Keratinocyte (primary cell): ENCODE data around the gene OR4D10. TPM values are rescaled to one million over a fixed set of nuclear protein-coding genes. Genes with fewer than 3 reads are reported as not detected.

Source experiments
- DNase-seq: peaks from one replicate; pipeline ENCODE4 v3.0.0-alpha.2; 2011; ENCODE audit warnings: low read depth, missing footprints, low spot score
- FAIRE-seq: peaks from 2 replicates; lab custom pipeline; 2011; peaks lifted over from hg19 to GRCh38; lab: Jason Lieb, UNC
- H2AFZ ChIP-seq: 2 replicates; pipeline ENCODE4 v1.6.0; 2012; ENCODE audit warnings: low read length, control low read depth, inconsistent platforms; ENCODE audit not compliant: control insufficient read depth
- H3K27ac ChIP-seq: 2 replicates; pipeline ENCODE4 v1.5.1; 2011; ENCODE audit warnings: low read length; ENCODE audit not compliant: control insufficient read depth, insufficient read depth
- H3K27me3 ChIP-seq: 3 replicates; pipeline ENCODE4 v1.6.0; 2011; ENCODE audit warnings: low read length; ENCODE audit not compliant: control insufficient read depth, insufficient read depth; ENCODE audit errors: extremely low read depth
- H3K36me3 ChIP-seq, 2 experiments: 2 replicates in 1 of 2; 3 replicates in 1 of 2; pipeline ENCODE4 v1.5.1; 2011; ENCODE audit warnings: low read length in 2 of 2, mild to moderate bottlenecking in 1 of 2; ENCODE audit not compliant: control insufficient read depth in 2 of 2, insufficient read depth in 2 of 2; ENCODE audit errors: extremely low read depth in 1 of 2
- H3K4me1 ChIP-seq: 3 replicates; pipeline ENCODE4 v1.5.1; 2011; ENCODE audit warnings: low read length; ENCODE audit not compliant: control insufficient read depth, insufficient read depth; ENCODE audit errors: extremely low read depth
- H3K4me2 ChIP-seq: 3 replicates; pipeline ENCODE4 v1.6.0; 2011; ENCODE audit warnings: low read depth, low read length; ENCODE audit not compliant: control insufficient read depth, insufficient read depth; ENCODE audit errors: extremely low read depth
- H3K4me3 ChIP-seq, 3 experiments: fragments of 200-600 bp in 1 of 3; sonication (generic) in 1 of 3; 2 replicates in 2 of 3; 3 replicates in 1 of 3; pipeline ENCODE4 v1.5.1; 2011 to 2016; ENCODE audit warnings: low read length in 3 of 3, mild to moderate bottlenecking in 3 of 3, control low read depth in 2 of 3, inconsistent platforms in 1 of 3, low read depth in 1 of 3, mixed read lengths in 1 of 3, mixed run types in 1 of 3, moderate library complexity in 1 of 3; ENCODE audit not compliant: control insufficient read depth in 2 of 3, insufficient read depth in 2 of 3; ENCODE audit errors: extremely low read depth in 1 of 3
- H3K79me2 ChIP-seq: 2 replicates; pipeline ENCODE4 v1.6.0; 2012; ENCODE audit warnings: low read length; ENCODE audit not compliant: control insufficient read depth, insufficient read depth
- H3K9ac ChIP-seq: 3 replicates; pipeline ENCODE4 v1.6.0; 2011; ENCODE audit warnings: low read length; ENCODE audit not compliant: control insufficient read depth, insufficient read depth; ENCODE audit errors: extremely low read depth
- H3K9me1 ChIP-seq: 3 replicates; pipeline ENCODE4 v1.6.0; 2011; ENCODE audit warnings: low read length; ENCODE audit not compliant: control insufficient read depth, insufficient read depth; ENCODE audit errors: extremely low read depth
- H3K9me3 ChIP-seq: 2 replicates; pipeline ENCODE4 v1.5.1; 2012; ENCODE audit warnings: low read depth, low read length; ENCODE audit not compliant: control insufficient read depth
- H4K20me1 ChIP-seq: 3 replicates; pipeline ENCODE4 v1.6.0; 2011; ENCODE audit warnings: low read length; ENCODE audit not compliant: control insufficient read depth, insufficient read depth; ENCODE audit errors: extremely low read depth
- EZH2 ChIP-seq: IDR thresholded peaks from one replicate; pipeline ENCODE4 v1.6.1; 2012; ENCODE audit warnings: inconsistent platforms, mild to moderate bottlenecking, low read length, moderate library complexity
- dilution Hi-C: fragments of 300-500 bp; cut with MboI; formaldehyde crosslinking; loops from one replicate; pipeline ENCODE4 v1.7.0; 2020; ENCODE audit warnings: low sequenced_read_pairs; ENCODE audit not compliant: extremely low pct_ligation_motif_present
- polyA plus RNA-seq, 5 experiments: library from polyadenylated mRNA; depleted of rRNA in 3 of 5; stranded (reverse) in 3 of 5; stranded (forward) in 1 of 5; unstranded in 1 of 5; fragments of >200 nt; gene quantifications; 1 replicate in 1 of 5; 2 replicates in 3 of 5; 3 replicates in 1 of 5; pipeline versions ENCODE4 v1.2.1 to v1.2.3, GENCODE V29; 2011 to 2012; ENCODE audit warnings: missing spikeins in 2 of 5, low read depth in 1 of 5, low replicate concordance in 1 of 5
- TF ChIP-seq, protein P1 (sequence below), 3 experiments: IDR thresholded peaks in 1 of 3; conservative IDR thresholded peaks in 1 of 3; optimal IDR thresholded peaks in 1 of 3; 2 replicates in 2 of 3; 3 replicates in 1 of 3; pipeline versions ENCODE3 to v1.5.1; 2011; ENCODE audit warnings: low read length in 3 of 3, mild to moderate bottlenecking in 3 of 3, moderate library complexity in 2 of 3, control low read depth in 1 of 3, inconsistent platforms in 1 of 3; ENCODE audit not compliant: insufficient read depth in 2 of 3; ENCODE audit errors: extremely low read depth in 1 of 3

Gene OR4D10
- polyA plus RNA-seq, 1 donor (not counting 4 experiments of a cell fraction or from before 2014, with no cell fraction given), result not detected

DNA sequence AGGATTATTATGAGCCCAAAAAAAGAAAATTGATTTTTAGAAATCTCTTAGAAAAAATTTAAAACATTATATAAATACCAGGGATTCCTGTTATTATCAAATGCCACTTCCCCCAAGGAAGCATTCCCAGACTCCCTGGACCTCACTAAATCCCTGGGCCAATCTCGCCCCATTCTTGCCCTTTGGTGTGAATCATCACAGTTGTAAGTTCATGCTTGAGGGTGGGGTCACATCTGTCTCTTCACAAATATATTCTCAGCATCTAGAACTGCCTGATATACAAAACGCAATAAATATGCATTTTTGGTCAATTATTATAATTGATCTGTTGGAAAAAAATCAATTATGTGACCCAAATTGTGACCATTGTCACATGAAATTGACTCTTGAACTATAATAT lies 24.6 kb upstream of the OR4D10 start:
- dilution Hi-C loops, result no loop called here
- Histone ChIP-seq H3K4me3 (no peak overlapping the region), H4K20me1 (no peaks in the 10 kb centered on the region), H2AFZ (no peak overlapping the region), H3K4me1 (no peaks in the 10 kb centered on the region), H3K9ac (no peak overlapping the region), H3K36me3 (no peaks in the 10 kb centered on the region), H3K27me3 (no peaks in the 10 kb centered on the region), H3K4me2 (no peak overlapping the region), H3K79me2 (no peaks in the 10 kb centered on the region), H3K27ac (no peak overlapping the region), H3K9me1 (no peaks in the 10 kb centered on the region), H3K9me3 (no peaks in the 10 kb centered on the region)
- TF ChIP-seq EZH2, result no peak
- TF ChIP-seq, protein P1, sequence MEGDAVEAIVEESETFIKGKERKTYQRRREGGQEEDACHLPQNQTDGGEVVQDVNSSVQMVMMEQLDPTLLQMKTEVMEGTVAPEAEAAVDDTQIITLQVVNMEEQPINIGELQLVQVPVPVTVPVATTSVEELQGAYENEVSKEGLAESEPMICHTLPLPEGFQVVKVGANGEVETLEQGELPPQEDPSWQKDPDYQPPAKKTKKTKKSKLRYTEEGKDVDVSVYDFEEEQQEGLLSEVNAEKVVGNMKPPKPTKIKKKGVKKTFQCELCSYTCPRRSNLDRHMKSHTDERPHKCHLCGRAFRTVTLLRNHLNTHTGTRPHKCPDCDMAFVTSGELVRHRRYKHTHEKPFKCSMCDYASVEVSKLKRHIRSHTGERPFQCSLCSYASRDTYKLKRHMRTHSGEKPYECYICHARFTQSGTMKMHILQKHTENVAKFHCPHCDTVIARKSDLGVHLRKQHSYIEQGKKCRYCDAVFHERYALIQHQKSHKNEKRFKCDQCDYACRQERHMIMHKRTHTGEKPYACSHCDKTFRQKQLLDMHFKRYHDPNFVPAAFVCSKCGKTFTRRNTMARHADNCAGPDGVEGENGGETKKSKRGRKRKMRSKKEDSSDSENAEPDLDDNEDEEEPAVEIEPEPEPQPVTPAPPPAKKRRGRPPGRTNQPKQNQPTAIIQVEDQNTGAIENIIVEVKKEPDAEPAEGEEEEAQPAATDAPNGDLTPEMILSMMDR (optimal IDR thresholded peaks at IDR 0.05 in 1 of 3, IDR thresholded peaks at IDR 0.05 in 1 of 3, conservative IDR thresholded peaks at IDR 0.05 in 1 of 3; ENCODE audit: extremely low read depth in 1 of 3, insufficient read depth in 2 of 3, low read length in 3 of 3), result no peak
- FAIRE-seq (no peak), DNase-seq (no peak)

DNA sequence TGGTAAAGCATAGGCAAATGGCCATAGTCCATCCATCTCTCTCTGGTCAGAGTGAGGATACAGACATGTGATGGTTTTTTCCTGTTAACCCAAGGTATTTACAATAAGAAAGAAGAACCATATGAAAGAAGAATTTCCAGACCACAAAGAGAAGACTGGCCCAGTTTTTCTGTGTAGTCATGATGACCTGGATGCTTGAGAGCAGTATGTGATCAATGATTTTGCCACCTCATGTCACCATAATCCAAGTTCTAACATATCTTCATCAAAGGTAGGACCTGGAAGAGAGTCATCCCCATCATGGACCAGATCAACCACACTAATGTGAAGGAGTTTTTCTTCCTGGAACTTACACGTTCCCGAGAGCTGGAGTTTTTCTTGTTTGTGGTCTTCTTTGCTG lies 16.5 kb upstream of the OR4D10 start, which contains the start of gene OR4D6:
TSS of gene OR4D6 (plus strand) at position 301 of the 400 bp plus-strand sequence. CDS start at position 301, 0 bp downstream.
- Histone ChIP-seq H3K9me3 (no peaks in the 10 kb centered on the region), H3K4me1 (no peaks in the 10 kb centered on the region), H3K4me2 (no peak within 1 kb of the TSS), H3K9ac (no peak within 1 kb of the TSS), H3K79me2 (no peaks in the 10 kb centered on the region), H3K4me3 (no peak within 1 kb of the TSS), H3K36me3 (no peaks in the 10 kb centered on the region), H3K27ac (no peak within 1 kb of the TSS), H2AFZ (no peak within 1 kb of the TSS), H3K9me1 (no peaks in the 10 kb centered on the region), H3K27me3 (no peaks in the 10 kb centered on the region), H4K20me1 (no peaks in the 10 kb centered on the region)
- dilution Hi-C loops, result no loop called here
- FAIRE-seq (no peak), DNase-seq (no peak)
- no peak for TF ChIP-seq EZH2
- TF ChIP-seq, protein P1 (optimal IDR thresholded peaks at IDR 0.05 in 1 of 3, IDR thresholded peaks at IDR 0.05 in 1 of 3, conservative IDR thresholded peaks at IDR 0.05 in 1 of 3; ENCODE audit: extremely low read depth in 1 of 3, insufficient read depth in 2 of 3, low read length in 3 of 3), result no peak
